ENCODE measurements around the gene ZNF710.

ZNF710 gene

GRCh38 chr15:90039996-90040395 lies 38.9 kb downstream of the ZNF710 start:
- DNase-seq (ENCODE audit: low spot score): no peak

- DNase-seq (ENCODE audit: low spot score): no peak
Observed at GRCh38 chr15:90040618-90041017, 39.5 kb downstream of the ZNF710 start.

GRCh38 chr15:90042356-90042755 lies 41.2 kb downstream of the ZNF710 start:
- DNase-seq (ENCODE audit: low spot score): no peak

DNA sequence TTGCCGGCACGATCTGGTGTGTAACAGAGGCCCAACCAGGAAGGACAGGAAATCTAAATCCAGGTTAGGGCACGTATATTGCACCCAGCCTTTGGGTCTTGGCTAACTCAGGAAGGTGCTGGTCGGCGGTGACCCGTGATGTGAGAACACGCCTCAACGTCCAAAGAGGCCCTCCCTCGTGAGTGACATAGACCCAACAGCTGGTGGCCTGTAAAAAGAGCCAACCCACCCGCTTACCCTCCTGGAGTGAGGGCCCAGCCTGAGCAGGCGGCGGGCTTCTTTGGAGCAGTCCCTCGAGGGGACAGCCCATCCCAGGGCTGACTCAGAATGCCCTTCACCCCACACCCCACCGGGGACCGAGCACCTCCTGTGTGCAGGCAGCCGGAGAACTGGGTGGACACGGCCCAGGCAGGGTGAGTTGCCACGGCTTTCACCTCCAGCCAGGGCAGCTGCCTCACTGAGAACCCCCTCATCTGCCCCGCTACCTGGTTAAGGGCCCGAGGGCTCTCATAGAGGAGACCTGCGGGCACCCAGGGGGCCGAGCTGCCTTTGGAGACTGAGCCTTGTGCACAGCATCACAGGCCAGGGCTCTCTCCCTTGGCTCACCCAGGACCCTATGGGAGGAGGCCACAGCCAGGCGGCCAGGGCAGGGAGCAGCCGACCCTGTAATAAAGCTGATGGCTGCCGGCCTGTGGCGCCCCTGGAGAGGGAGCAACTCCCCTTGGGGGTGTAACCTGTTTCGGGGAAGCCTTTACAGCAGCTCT lies 41.8 kb downstream of the ZNF710 start:
- DNase-seq (ENCODE audit: low spot score): no peak

- no peak for DNase-seq (ENCODE audit: low spot score)
Observed at GRCh38 chr15:90043530-90044010, 42.4 kb downstream of the ZNF710 start.

DNA sequence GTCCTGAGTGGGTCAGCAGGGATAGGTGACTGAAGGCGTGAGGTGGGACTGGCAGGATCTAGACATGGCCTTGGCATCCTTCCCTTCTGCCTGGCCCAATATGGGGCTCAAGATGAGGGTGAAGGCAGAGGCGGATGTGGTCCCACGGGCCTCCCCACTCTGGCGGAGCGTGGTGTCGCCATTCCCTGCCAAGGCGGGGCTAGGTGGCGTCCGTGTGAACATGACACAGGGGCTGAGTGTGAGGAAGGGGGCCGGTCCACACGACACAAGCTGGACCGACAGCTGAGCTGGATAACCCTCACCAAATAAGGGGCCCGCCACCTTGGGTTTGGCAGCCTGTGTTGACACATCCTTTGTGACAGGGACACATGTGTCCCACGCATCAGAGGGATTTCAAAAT lies 43.1 kb downstream of the ZNF710 start:
- DNase-seq (ENCODE audit: low spot score): no peak

GRCh38 chr15:90044916-90045371 lies 43.8 kb downstream of the ZNF710 start:
- DNase-seq (ENCODE audit: low spot score): no peak

DNA sequence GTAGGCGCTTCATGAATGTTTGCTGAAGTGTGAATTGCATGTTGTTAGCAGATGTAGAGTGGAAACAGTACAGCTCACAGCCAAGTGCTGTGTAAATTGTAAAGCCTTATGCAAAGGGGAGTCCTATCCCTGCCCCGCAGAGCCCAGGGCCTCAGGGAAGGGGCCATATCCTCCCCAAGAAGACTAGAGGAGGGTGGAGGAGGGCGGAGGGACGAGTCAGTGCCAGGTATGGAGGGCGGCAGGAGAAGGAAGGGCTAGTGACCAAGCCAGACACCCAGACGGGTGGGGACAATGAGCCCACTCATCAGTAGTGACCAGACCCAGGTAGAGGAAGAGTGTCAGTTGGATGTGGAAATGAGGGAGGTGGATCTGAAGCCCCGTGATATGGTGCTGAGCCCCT lies 45.2 kb downstream of the ZNF710 start:
- DNase-seq (ENCODE audit: low spot score): no peak

DNA sequence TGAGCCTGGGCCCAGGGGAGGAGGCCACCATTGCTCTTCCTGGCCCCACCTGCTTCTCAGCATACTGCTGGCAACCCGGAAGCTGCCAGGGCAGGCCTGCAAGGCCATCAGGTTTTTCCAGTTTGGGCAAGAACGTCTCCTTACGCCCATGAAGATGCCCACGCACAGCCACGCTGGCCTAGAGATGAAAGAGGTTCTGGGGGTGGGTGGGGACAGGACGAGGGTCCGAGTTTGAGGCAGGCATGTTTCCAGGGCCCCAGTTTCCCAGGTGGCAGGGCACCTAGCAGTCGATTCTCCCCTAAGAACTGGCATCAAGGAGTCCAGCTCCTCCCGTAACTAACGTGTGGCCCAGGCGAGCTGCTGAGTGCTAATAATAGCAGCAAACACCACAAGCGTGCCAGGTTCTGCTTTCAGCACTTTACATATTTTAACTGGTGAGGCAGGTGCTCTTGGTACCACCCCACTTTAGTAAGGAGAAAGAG lies 45.8 kb downstream of the ZNF710 start:
- no peak for DNase-seq (ENCODE audit: low spot score)

GRCh38 chr15:90047956-90048575 lies 46.9 kb downstream of the ZNF710 start:
- DNase-seq (ENCODE audit: low spot score): no peak

DNA sequence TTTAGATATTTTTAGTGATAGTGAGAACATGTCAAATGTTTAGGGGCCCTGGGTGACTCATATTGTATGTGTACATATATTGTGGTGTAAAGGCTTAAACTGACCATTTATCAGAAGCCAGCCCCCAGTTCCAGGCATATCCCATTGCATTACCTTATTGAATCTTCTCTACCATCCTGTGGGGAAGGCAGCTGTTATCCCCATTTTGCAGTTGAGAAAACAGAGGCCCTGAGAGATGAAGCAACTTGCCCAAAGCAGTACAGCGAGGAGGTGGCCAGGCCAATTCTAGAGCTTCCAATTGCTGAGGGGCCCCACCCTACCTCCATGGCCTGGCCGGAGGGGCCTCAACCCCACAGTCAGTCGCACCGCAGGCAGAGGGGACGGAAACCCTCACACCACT lies 47.9 kb downstream of the ZNF710 start:
- DNase-seq (ENCODE audit: low spot score): no peak

GRCh38 chr15:90049666-90050604 lies 48.8 kb downstream of the ZNF710 start:
- DNase-seq (ENCODE audit: low spot score): no peak

DNA sequence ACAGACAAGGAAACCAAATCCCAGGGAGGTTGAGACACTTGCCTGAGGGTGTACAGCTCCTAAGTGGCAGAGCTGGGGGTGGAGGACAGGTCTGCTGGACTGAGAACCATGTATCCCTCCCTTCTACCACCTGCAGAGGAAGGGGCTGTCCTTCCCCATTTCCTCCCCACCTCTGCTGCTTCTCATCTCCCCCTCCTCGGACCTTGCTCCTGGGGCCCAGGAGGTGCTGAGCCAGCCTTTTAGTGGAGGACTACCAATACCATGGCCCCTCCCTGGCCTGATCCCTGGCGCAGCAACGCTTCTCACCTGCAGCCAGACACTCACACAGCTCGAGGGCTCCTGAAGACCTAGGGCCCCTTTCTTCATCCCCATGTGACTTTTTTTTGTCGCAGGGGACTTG lies 50.8 kb downstream of the ZNF710 start:
- no peak for DNase-seq (ENCODE audit: low spot score)

DNA sequence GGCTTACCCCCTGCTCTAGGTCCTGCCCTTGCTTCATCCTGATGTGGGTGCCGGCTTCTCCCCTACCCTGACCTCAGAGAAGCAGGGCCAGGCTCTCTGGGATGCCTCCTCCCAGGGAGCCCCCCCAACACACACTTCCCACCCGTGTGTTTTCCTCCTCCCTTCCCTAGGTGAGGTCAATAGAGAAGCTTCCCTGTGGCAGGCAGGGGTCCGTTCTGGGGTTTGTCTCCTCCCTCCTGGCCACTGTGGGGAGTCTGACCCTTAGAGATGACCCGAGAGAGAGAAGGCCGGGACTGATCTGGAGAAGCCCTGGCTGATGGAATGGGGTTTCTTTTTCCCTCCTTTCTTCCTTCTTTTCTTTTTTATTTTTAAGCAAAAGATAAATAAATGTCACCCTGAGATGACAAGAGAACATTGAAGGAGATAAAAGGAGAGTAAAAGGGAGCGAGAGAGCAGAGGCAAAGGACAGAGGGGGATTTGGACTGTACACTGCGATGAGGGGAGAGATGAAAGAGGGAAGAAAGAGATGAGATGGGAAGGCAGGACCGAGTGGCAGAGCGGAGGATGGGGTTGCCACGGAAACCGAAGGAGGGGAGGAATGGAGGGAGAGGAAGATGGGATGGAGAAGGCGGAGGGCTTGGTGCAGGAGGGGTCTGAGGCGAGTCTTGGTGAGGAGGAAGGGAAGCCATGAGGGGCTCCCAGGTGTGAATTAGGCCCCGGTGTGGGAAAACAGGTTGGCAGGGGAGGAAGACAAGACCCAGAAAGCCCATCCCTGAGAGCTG lies 52.8 kb downstream of the ZNF710 start:
- DNase-seq (ENCODE audit: low spot score): no peak

- DNase-seq (ENCODE audit: low spot score): no peak
Observed at GRCh38 chr15:90054618-90055097, 53.5 kb downstream of the ZNF710 start.

- DNase-seq (ENCODE audit: low spot score): no peak
Observed at GRCh38 chr15:90055182-90055581, 54.1 kb downstream of the ZNF710 start.

- DNase-seq (ENCODE audit: low spot score): no peak
Observed at GRCh38 chr15:90056529-90056928, 55.4 kb downstream of the ZNF710 start.

GRCh38 chr15:90058308-90058707 lies 57.2 kb downstream of the ZNF710 start:
- no peak for DNase-seq (ENCODE audit: low spot score)

GRCh38 chr15:90058775-90059174 lies 57.7 kb downstream of the ZNF710 start:
- DNase-seq (ENCODE audit: low spot score): no peak

GRCh38 chr15:90059208-90059985 lies 58.3 kb downstream of the ZNF710 start:
- no peak for DNase-seq (ENCODE audit: low spot score)

DNA sequence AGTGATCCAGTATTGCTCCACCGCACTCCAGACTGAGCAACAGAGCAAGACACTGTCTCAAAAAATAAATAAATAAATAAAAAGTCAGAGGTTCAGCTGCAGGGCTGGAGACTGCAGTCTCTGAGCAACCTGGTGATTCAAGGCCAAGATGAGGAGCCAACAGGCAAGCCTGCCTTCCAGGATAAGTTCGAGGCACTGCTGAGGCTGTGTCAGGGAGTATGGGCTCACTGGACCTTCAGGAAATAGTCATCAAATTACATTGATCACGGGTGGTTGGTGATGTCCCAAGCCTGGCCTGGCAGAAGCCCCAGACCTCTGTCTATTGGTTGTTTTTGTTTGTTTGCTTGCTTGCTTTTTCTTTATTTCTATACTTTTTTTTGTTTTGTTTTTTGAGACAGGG lies 59.7 kb downstream of the ZNF710 start:
- no peak for DNase-seq (ENCODE audit: low spot score)
